Esophagus muscularis mucosa (tissue), 4 donors: Measurements from ENCODE around the gene GCC1. TPM values are rescaled to one million over a fixed set of nuclear protein-coding genes. Genes with fewer than 3 reads are reported as not detected.

Experiments used
- DNase-seq: peaks from one replicate; pipeline ENCODE4 v3.0.0-alpha.2; 2017; ENCODE audit errors: extremely low spot score
- H3K27ac ChIP-seq, 4 donors: fragments of 200-600 bp; sonication (generic); replicated peaks in 1 of 4; 1 replicate in 3 of 4; 2 replicates in 1 of 4; pipeline ENCODE4 v1.5.1; 2016 to 2019; ENCODE audit warnings: mild to moderate bottlenecking in 1 of 4
- H3K27me3 ChIP-seq, 4 donors: fragments of 200-600 bp; sonication (generic); one replicate each; pipeline versions ENCODE4 v1.5.1 to v1.6.0; 2016 to 2019
- H3K36me3 ChIP-seq, 4 donors: fragments of 200-600 bp; sonication (generic); one replicate each; pipeline ENCODE4 v1.5.1; 2016 to 2019
- H3K4me1 ChIP-seq, 4 donors: fragments of 200-600 bp; sonication (generic); one replicate each; pipeline ENCODE4 v1.5.1; 2016 to 2019
- H3K4me3 ChIP-seq, 4 donors: fragments of 200-600 bp; sonication (generic); 1 replicate in 2 of 4; 2 replicates in 2 of 4; pipeline ENCODE4 v1.5.1; 2016 to 2019; ENCODE audit warnings: mild to moderate bottlenecking in 4 of 4, moderate library complexity in 1 of 4
- H3K9me3 ChIP-seq, 4 donors: fragments of 200-600 bp; sonication (generic); 1 replicate in 3 of 4; 2 replicates in 1 of 4; pipeline ENCODE4 v1.5.1; 2016 to 2019
- EP300 ChIP-seq: sonication (generic); formaldehyde crosslinking; IDR thresholded peaks from one replicate; pipeline ENCODE4 v1.6.1; 2017; ENCODE audit warnings: antibody characterized with exemption
- POLR2A ChIP-seq: fragments of 450-650 bp; IDR thresholded peaks from one replicate; pipeline ENCODE4 v1.6.1; 2017; ENCODE audit warnings: antibody characterized with exemption, moderate library complexity, mild to moderate bottlenecking, low read depth
- POLR2AphosphoS5 ChIP-seq, 2 donors: sonication (generic); formaldehyde crosslinking; IDR thresholded peaks; one replicate each; pipeline ENCODE4 v1.6.1; 2017; ENCODE audit warnings: antibody characterized with exemption in 2 of 2
- WGBS: methylation state at CpG from one replicate; pipeline ENCODE4 v1.1.5; 2018; 5-methylcytosine and 5-hydroxymethylcytosine counted together
- intact Hi-C: fragments of 100-400 bp; cut with DNase I; formaldehyde crosslinking; loops from one replicate; pipeline ENCODE4 v1.15.1; 2023
- total RNA-seq, 4 donors: library from RNA; depleted of rRNA; stranded (reverse); fragments of >200 nt; gene quantifications; one replicate each; pipeline versions ENCODE4 v1.1.0 to v1.2.1, GENCODE V29; 2016
- TF ChIP-seq, protein P1 (sequence below), 3 experiments: fragments of 200-600 bp in 2 of 3; fragments of 450-650 bp in 1 of 3; sonication (generic) in 2 of 3; IDR thresholded peaks; one replicate each; pipeline ENCODE4 v1.5.1; 2017 to 2019; ENCODE audit warnings: antibody characterized with exemption in 3 of 3, mild to moderate bottlenecking in 2 of 3, moderate library complexity in 1 of 3

GCC1 gene, protein sequence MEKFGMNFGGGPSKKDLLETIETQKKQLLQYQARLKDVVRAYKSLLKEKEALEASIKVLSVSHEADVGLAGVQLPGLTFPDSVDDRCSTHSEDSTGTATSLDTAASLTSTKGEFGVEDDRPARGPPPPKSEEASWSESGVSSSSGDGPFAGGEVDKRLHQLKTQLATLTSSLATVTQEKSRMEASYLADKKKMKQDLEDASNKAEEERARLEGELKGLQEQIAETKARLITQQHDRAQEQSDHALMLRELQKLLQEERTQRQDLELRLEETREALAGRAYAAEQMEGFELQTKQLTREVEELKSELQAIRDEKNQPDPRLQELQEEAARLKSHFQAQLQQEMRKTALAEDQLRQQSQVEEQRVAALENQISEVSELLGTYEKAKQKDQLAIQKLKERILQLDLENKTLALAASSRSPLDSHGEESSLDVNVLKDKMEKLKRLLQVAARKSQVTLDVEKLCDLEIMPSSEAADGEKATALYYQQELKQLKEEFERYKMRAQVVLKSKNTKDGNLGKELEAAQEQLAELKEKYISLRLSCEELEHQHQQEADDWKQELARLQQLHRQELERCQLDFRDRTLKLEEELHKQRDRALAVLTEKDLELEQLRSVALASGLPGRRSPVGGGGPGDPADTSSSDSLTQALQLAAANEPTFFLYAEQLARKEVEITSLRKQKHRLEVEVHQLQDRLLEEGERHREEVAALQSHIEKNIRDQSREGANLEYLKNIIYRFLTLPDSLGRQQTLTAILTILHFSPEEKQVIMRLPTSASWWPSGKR
- total RNA-seq = 10 to 100 TPM; 11.6 to 17.3 (median 14.7) TPM

DNA sequence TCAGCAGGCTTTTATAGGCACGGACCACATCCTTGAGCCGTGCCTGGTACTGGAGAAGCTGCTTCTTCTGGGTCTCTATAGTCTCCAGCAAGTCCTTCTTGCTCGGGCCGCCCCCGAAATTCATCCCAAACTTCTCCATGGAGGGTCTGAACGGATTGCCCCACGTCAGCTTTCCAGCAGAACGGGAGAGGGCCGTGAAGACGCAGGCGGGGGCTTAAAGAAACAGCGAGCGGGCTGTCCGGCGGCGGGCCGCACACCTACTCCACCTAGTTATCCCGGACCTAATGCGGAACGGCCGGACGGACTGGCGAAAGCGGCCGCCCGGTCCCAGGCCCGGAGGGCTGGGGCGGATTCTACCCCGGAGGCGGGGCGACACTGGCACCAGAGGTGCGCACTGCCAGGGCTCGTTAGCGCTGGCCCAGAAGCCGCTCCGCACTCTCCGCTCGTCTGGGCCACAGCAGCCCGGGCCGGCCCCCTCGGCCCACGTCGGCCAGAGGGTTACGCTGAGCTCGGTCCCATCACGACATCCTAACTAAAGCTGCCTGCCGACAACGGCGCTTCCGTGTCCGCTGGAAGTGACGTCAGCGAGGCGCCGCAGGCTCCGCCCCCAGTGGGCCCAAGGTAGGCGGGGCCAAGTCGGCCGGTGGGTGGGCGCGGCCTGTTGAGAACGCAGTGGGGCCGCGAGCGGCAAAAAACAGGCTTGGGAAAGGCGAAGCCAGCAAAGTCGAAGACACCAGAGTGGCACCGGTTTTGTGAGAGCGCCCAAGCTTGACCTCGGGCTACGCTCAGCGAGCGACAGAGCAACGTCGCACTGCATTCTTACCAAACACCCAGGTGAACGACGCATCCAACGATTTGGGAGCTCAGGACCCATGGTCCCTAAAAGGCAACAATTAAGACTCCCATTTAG lies at the start of gene GCC1:
GCC1 (minus strand) TSS at position 553 of the 910 bp plus-strand sequence; CDS start at position 139, 414 bp downstream.
- Histone ChIP-seq H3K4me1 (peaks cover 54 to 81% (median 73%) of the 10 kb centered on the region in 4 donors), H3K36me3 (peaks cover 15 to 43% (median 38%) of the 10 kb centered on the region in 4 donors), H3K27me3 (no peaks in the 10 kb centered on the region), H3K4me3 (peak within 1 kb of the TSS; percentile 60 to 97 (median 84)), H3K27ac (peak within 1 kb of the TSS; percentile 86 to 97 (median 87)), H3K9me3 (no peaks in the 10 kb centered on the region)
- WGBS = under 1% methylated on average over 51 of the region's 78 CpGs
- DNase-seq = peak; percentile 98
- TF ChIP-seq, protein P1, sequence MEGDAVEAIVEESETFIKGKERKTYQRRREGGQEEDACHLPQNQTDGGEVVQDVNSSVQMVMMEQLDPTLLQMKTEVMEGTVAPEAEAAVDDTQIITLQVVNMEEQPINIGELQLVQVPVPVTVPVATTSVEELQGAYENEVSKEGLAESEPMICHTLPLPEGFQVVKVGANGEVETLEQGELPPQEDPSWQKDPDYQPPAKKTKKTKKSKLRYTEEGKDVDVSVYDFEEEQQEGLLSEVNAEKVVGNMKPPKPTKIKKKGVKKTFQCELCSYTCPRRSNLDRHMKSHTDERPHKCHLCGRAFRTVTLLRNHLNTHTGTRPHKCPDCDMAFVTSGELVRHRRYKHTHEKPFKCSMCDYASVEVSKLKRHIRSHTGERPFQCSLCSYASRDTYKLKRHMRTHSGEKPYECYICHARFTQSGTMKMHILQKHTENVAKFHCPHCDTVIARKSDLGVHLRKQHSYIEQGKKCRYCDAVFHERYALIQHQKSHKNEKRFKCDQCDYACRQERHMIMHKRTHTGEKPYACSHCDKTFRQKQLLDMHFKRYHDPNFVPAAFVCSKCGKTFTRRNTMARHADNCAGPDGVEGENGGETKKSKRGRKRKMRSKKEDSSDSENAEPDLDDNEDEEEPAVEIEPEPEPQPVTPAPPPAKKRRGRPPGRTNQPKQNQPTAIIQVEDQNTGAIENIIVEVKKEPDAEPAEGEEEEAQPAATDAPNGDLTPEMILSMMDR (IDR thresholded peaks at IDR 0.05) = no peak
- peak; percentile 70 for TF ChIP-seq POLR2A
- no peak for TF ChIP-seq EP300
- peak; percentile 98 to 99 for TF ChIP-seq POLR2AphosphoS5 (IDR thresholded peaks at IDR 0.05)
- intact Hi-C loops = loop anchor here (2.0 kb wide), 2 partner anchors 68 to 192 kb away; partner anchors contain the start of genes SND1 and ZNF800

DNA sequence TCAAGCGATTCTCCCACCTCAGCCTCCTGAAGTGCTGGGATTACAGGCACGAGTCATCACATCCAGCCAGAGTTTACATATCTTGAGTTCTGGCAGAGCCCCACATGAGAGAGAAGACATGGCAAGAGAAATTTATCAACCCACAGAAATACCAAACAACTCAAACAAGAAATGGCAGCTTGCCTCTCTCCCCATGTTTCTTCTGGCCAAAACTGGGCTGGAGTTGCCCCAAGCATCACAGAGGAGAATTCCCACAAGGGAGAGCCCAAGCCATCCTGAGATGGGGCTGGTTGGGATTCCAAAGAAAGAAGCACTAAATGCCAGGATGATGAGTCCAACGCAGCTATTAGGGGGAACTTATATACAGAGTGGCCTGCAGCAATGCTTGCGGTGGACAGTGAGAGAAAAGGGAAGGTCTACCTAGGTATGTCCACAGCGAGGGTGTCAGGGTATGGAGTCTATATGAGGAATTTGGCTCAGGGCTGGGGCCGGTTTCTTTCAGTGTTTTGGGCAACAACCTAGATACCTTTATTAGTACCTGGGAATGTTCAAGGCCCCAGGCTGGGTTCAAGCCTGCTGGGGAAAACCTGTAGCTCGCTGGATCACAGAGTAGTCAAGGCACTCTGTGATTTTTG lies 47.0 kb upstream of the GCC1 start:
- DNase-seq = peak; percentile 78

DNA sequence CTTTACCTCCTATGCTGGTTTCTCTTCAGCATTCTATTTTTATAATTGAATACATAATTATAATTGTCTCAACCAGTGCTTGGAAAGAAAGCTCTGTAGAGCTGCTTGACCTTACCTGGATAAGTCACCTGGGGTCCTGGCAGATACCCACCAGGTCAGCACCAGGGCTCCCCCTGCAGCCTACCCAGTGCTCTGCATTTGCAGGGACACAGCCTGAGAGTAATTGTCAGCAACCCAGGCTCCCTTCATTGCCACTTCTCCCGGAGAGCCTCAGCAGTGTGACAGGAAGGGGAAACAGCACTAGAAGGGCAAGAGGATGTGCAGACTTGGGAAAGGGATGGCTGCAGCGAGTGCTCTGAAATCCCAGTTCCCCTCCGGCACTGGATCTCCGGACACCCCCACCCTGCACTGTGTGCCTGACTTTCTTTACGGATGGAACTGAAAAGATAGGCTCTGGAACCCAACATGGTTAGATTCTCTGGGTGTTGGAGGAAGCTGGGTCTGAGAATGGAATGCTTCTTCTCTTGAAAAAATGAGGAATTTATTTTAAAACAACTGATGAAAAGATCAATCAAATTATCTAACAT lies 44.0 kb upstream of the GCC1 start:
- peaks cover 0 to 5% (median 0%) of the 10 kb centered on the region in 4 donors for H3K27me3 ChIP-seq
- intact Hi-C loops = no loop called here
- H3K4me1 ChIP-seq = no peaks in the 10 kb centered on the region
- H3K27ac ChIP-seq = no peak overlapping the region
- H3K4me3 ChIP-seq = no peak overlapping the region
- H3K9me3 ChIP-seq = no peaks in the 10 kb centered on the region
- TF ChIP-seq POLR2A (no peak), POLR2AphosphoS5 (IDR thresholded peaks at IDR 0.05) (no peak), EP300 (no peak)
- TF ChIP-seq, protein P1 (IDR thresholded peaks at IDR 0.05) = peak in 2 of 3 experiments; percentile 4 to 37
- 18% methylated on average over 5 of the region's 5 CpGs for WGBS
- no peaks in the 10 kb centered on the region for H3K36me3 ChIP-seq
- no peak for DNase-seq

More for the DNA sequence above, 47.0 kb upstream of the GCC1 start:
- Histone ChIP-seq H3K4me1 (no peaks in the 10 kb centered on the region), H3K36me3 (no peaks in the 10 kb centered on the region), H3K9me3 (no peaks in the 10 kb centered on the region), H3K27me3 (peaks cover 0 to 5% (median 0%) of the 10 kb centered on the region in 4 donors), H3K4me3 (no peak overlapping the region), H3K27ac (no peak overlapping the region)
- TF ChIP-seq, protein P1 (IDR thresholded peaks at IDR 0.05) = no peak
- no peak for TF ChIP-seq POLR2A
- TF ChIP-seq EP300 = no peak
- TF ChIP-seq POLR2AphosphoS5 (IDR thresholded peaks at IDR 0.05) = no peak
- intact Hi-C loops = no loop called here
- 70% methylated on average over 7 of the region's 7 CpGs for WGBS

DNA sequence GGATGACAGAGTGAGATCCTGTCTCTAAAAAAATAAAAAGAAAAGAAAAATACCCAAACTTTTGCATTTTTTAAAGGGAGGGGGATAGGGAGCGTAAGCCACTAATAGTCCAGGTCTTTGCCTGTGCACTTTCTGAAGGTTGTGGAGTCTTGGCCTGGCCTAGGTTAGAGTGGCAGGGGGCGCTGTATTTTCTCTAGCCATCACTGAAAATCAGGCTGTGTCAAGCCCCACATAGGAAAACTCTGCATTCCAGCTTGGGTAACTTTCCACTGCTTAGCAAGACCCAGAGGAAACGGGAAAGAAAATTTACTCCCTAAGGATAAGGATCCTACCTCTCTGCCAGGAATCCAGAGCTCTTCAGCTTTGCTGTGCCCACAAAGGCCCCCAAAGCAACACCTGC lies 43.0 kb upstream of the GCC1 start:
- 57% methylated on average over 3 of the region's 3 CpGs for WGBS
- intact Hi-C loops = no loop called here
- H3K27me3 ChIP-seq = peaks cover 0 to 5% (median 0%) of the 10 kb centered on the region in 4 donors
- no peak for TF ChIP-seq POLR2A
- no peak for TF ChIP-seq EP300
- TF ChIP-seq POLR2AphosphoS5 (IDR thresholded peaks at IDR 0.05) = no peak
- TF ChIP-seq, protein P1 (IDR thresholded peaks at IDR 0.05) = no peak
- no peak for DNase-seq
- H3K4me1 ChIP-seq = no peaks in the 10 kb centered on the region
- H3K9me3 ChIP-seq = no peaks in the 10 kb centered on the region
- no peak overlapping the region for H3K27ac ChIP-seq
- no peaks in the 10 kb centered on the region for H3K36me3 ChIP-seq
- H3K4me3 ChIP-seq = no peak overlapping the region
